NCI-H2029 treated with DMSO at 0.1 percent for 48 hours (cell line): ENCODE results near the gene SPATA46.
"Not testable (repeated sequence)": the region's sequence is repeated elsewhere in the genome, so short reads cannot be mapped to it uniquely, and the experiment has no call there.

ENCODE experiments used
- DNase-seq: peaks from one replicate; lab custom pipeline; 2025; lab: John Stamatoyannopoulos, UW

SPATA46 gene, protein sequence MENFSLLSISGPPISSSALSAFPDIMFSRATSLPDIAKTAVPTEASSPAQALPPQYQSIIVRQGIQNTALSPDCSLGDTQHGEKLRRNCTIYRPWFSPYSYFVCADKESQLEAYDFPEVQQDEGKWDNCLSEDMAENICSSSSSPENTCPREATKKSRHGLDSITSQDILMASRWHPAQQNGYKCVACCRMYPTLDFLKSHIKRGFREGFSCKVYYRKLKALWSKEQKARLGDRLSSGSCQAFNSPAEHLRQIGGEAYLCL

GRCh38 chr1:162376691-162377090 is at the start of gene SPATA46:
TSS of gene SPATA46 (minus strand) at chr1:162376854. CDS start at chr1:162376790, 64 bp downstream.
- no peak for DNase-seq

GRCh38 chr1:162422662-162423375 is 46.2 kb upstream of the SPATA46 start:
- DNase-seq = no peak

DNA sequence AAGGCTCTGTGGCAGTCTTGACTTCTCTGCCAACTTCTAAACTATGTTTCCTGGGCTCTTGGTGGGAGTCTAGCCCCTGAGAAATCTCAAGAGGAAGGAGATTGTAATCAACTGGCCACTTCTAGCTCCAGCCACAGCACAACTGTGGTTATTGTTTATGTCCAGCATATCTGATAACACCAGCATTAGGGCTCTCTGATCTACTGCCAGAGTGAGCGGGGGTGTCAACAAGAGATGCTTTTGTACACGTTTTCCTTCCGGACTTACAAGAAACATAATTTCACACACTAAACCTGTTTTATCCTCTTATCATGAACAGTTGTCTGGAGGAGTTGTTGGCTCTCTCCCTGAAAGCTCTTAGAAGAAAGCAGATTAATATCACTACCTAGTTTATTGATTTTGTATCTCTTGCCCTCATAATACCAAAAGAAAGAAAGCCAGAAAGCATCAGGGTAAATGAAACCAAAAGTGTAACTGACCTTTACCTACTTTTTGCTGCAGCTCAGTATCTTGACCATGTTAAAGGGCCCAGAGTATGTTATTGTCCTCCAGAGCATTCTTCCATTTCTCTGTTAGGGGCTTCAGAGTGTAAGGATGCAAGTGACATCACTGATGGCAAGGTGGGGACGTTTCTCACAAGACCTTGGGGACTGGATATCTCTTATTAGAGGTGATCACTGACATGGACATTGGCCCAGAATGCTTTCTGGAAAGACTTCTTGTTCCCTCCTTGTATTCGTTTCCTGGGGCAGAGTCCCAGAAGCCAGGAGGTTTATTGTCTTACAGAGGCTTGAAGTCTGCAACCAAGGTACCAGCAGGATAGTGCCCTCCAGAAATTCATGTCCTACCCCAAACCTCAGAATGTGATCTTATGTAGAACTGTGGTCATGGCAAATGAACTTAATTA is 44.9 kb upstream of the SPATA46 start:
- no peak for DNase-seq

GRCh38 chr1:162420120-162420519 is 43.5 kb upstream of the SPATA46 start:
- no peak for DNase-seq

- DNase-seq = not testable (repeated sequence)
Measured at GRCh38 chr1:162419450-162419931, 42.8 kb upstream of the SPATA46 start.

DNA sequence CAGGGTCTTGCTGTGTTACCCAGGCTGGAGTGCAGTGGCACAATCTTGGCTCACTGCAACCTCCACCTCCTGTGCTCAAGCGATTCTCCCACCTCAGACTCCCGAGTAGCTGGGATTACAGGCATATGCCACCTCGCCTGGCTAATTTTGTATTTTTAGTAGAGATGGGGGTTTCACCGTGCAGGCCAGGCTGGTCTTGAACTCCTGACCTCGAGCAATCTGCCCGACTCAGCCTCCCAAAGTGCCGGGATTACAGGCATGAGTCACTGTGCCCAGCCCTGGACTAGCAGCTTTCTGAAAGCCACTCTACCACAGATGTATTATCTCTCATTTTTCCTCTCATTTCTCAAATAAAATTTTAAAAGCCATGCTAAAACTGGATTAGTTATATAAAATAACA is 41.9 kb upstream of the SPATA46 start:
- DNase-seq = not testable (repeated sequence)

GRCh38 chr1:162417650-162418049 is 41.0 kb upstream of the SPATA46 start:
- DNase-seq = no peak

DNA sequence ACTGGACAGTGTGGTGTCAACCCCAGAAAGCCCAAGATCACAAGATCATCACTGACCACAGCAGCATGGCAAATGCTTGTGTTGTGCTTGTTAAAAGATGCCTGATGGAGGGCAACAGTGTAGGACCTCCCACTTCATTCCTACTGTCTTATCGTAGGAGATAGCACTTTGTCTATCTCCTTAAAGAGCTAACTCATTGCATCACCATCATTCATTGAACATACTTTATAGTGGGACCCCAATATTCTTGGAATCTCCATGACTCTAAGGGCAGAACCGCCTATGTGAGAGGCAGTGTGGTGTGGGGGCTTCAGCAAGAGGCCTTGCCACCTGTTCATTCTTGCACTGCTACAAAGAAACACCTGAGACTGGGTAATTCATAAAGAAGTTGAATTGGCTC is 40.3 kb upstream of the SPATA46 start:
- DNase-seq = no peak

DNA sequence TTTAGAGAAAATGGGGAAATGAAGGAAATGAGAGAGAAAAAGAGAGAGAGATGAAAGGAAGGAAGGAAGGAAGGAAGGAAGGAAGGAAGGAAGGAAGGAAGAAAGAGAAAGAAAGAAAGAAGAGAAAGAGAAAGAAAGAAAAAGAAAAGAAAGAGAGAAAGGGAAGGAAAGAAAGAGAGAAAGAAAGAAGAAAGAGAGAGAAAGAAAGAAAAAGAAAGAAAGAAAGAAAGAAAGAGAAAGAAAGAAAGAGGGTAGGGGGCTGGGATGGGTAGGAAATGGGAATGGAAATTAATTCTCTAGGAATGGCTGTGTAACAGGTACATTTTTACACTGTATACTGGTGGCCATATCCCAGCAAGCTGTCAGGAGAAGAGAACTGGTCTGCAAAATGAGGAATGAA is 39.6 kb upstream of the SPATA46 start:
- no peak for DNase-seq

DNA sequence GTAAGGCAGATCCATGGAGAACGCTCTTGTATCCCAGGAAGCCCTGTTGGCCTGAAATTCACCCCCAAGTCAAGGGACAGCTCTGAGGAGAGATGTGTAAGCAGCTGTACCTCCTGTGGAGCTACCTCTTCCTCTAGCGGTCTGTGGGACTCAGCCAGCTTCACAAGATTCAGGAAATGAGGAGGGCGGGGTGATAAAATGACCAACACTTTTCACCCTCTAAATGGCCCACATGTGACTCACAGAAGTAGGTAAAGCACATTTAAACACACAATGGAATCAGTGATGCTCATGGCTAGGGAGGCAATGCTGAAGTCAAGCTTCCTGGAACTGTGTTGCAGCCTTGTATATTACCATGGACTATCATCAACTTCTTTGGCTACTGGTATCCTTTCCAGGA is 35.3 kb upstream of the SPATA46 start, which contains the start of gene SH2D1B:
TSS of gene SH2D1B (minus strand) at position 135 of the 400 bp plus-strand sequence. CDS start at position 15, 120 bp downstream.
- no peak for DNase-seq

DNA sequence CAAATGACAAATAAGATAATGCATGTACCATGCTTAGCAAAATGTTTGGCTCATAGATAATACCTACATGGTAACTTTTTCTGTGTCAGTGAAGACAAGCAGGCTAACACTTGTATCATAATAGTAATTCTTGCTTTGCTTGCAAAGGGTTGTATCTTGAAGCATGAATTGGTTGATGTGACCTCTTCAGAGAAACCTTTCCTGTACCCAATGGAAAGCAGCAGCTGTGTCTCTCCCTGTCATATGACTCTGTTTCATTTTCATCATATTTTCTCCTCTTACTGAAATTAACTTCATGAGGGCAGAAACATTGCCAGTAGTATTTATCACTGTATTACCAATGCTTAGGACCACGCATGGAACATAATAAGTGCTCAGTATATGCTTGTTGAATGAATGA is 30.9 kb upstream of the SPATA46 start:
- DNase-seq = no peak

DNA sequence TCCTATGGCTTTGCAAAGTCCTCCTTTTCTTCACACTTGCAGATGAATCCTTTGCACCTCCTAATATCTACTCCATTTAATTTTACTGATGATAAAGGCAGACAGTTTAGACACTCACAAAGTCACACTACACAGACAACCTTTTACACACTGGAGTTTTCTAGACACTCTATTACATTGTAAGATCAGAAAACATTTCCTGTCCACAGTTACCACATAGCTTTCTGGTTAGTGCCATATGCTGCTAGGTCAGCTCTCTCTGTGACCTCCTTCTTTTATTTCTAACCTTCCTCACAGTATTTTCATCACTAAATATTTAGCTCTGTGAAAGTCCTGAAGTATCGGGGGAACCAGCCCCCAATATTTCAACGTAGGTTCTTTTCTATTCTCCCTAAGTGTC is 30.2 kb upstream of the SPATA46 start:
- DNase-seq = no peak

- no peak for DNase-seq
Measured at GRCh38 chr1:162405800-162406199, 29.1 kb upstream of the SPATA46 start.

GRCh38 chr1:162404550-162405160 is 28.0 kb upstream of the SPATA46 start:
- DNase-seq = no peak

DNA sequence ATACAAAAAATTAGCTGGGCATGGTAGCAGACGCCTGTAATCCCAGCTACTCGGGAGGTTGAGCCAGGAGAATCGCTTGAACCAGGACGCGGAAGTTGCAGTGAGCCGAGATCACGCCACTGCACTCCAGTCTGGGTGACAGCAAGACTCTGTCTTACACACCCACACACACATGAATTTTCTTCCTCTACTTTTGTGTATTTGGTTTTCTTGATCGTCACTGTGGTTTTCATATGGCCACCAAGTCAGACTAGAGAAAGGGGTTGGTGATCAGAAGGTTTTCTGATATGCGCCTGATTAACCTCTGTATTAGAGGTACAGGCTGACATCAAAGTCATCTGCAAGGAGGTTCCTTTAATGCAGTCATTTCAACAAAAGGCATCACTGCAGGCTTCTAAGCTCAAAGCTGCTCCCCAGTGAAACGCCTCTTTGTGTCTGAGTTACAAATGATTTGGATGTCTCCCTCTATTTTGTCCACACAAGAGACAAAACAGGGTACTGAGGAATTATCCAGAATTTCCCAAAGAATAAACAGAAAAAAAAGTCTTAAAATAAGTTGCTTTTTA is 24.2 kb upstream of the SPATA46 start:
- DNase-seq = no peak

GRCh38 chr1:162398999-162399580 is 22.4 kb upstream of the SPATA46 start:
- no peak for DNase-seq

DNA sequence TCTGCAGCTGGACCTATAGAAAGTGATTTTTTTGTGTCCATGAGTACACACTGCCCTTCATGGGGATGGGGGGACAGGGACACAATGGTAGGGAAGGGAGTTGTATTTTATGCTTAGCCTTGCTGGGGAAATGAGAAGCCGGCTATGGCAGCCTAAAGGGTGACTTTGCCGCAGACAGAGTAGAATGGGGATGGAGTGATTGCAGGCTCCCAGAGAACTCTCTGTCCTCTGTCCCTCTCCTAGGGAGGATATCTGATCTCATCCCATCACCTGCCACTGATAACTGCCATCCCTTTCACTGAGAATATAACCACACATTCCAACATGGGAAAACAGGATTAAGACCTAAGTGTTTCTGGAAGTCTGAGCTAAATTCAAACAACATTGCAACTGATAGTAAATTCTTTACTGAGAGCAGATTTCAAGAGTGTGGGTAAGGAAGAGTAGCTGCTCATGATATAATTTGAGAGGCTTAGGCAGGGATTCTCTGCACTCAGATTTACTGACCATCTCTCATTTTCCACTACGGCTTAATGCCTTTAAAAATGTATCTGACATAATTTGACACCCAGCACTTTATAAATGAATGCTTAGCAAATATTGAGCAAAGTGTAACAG is 21.4 kb upstream of the SPATA46 start:
- peak; percentile 59 for DNase-seq

DNA sequence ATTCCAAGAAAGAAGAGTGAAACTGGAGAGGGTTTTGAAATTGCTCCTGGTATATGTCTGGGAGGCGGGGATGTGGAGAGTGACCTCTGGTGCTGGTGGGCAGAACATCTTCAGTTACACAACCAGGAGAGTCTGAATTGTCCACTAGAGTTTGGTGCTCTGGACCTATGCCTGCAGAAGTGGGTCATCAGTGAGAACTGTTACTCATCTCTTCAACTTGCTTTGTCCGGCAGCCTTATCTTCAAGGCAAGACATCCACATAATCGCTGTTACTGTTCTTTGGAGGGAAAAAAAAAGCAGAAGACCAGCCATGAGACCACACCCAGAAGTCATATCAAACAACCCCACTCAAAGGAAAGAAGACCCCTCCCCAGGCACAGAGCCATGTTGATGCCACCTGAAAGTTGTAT is 20.4 kb upstream of the SPATA46 start:
- no peak for DNase-seq

GRCh38 chr1:162396201-162396906 is 19.7 kb upstream of the SPATA46 start:
- no peak for DNase-seq
